HFFc6 (cell line): Measurements from ENCODE around the gene MYOM1. TPM values are rescaled to one million over a fixed set of nuclear protein-coding genes. Genes with fewer than 3 reads are reported as not detected.

Experiments
- DNase-seq: peaks from one replicate; pipeline ENCODE4 v3.0.0-alpha.2; 2018
- H3K27ac Mint-ChIP-seq: 2 replicates; pipeline ENCODE4 v1.8.0; 2020; ENCODE audit warnings: mild to moderate bottlenecking, mixed read lengths
- H3K27me3 Mint-ChIP-seq: 2 replicates; pipeline ENCODE4 v1.8.0; 2021; ENCODE audit warnings: mild to moderate bottlenecking, moderate library complexity, mixed read lengths; ENCODE audit not compliant: insufficient read depth
- H3K36me3 Mint-ChIP-seq: 2 replicates; pipeline ENCODE4 v1.8.0; 2021; ENCODE audit warnings: low read depth, mixed read lengths
- H3K4me1 Mint-ChIP-seq: 2 replicates; pipeline ENCODE4 v1.8.0; 2020; ENCODE audit warnings: low read depth, mixed read lengths
- H3K4me3 Mint-ChIP-seq: 2 replicates; pipeline ENCODE4 v1.8.0; 2020; ENCODE audit warnings: mild to moderate bottlenecking, moderate library complexity, mixed read lengths
- H3K9me3 Mint-ChIP-seq: 2 replicates; pipeline ENCODE4 v1.8.0; 2020; ENCODE audit warnings: mild to moderate bottlenecking, mixed read lengths
- total RNA-seq, 6 experiments: library from RNA; stranded (reverse); fragmentation: NEBNext Ultra II Directional; extraction: Animal tissue kit (Norgen Biotek cat#: 25700); gene quantifications; 2 replicates in 1 of 6; 3 replicates in 5 of 6; pipeline ENCODE4 v1.2.3, GENCODE V29; 2021
- TF ChIP-seq, protein P1 (sequence below): fragments of 200-600 bp; sonication (generic); IDR thresholded peaks from 2 replicates; pipeline ENCODE4 v1.5.0; 2021; ENCODE audit warnings: antibody characterized with exemption, mild to moderate bottlenecking

MYOM1 gene
- total RNA-seq, 6 experiments from 2014 or later: 0.03 to 0.14 (median 0.06) TPM; not detected in 2

DNA sequence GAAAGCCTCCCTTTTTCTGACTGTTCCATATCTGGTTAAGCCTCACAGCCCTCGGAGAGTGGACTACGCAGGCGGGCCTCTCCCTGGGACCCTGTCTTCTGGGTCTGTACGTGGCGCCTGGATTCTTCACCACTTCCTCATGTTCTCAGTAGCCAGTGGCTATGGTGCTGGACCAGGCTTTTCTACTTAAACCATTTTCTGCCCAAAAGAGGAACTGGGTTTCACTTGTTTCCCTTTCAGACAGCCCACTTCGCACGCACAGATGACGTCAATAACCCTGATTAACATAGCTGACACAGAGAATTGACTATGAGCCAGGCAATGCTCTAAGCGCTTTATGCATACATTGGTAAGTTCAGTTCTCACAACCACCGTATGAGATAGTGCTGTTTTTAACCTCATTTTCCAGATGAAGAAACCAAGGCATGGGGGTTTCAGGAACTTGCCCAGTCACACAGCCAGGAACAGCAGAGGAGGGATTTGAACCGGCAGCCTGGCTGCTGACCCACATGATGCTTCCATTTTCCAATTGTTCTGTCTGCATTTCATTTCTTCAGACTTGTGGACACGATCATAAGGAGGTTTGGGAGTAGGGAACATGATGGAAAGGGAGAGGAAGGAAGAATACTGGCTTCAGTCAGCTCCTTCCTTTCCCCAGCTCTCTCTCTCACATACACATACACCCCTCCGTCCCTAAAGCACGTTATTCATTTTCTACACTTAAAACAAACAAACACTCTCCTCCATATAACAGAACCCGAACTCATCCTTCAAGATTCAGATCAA is 41.7 kb downstream of the MYOM1 start:
- Mint-ChIP-seq H3K4me1 (peaks cover 13% of the 10 kb centered on the region), H3K27me3 (peaks cover 7% of the 10 kb centered on the region; the same call in 1 of the 2 replicates), H3K9me3 (no peaks in the 10 kb centered on the region), H3K36me3 (no peaks in the 10 kb centered on the region), H3K4me3 (no peak overlapping the region), H3K27ac (no peak overlapping the region)
- TF ChIP-seq, protein P1, sequence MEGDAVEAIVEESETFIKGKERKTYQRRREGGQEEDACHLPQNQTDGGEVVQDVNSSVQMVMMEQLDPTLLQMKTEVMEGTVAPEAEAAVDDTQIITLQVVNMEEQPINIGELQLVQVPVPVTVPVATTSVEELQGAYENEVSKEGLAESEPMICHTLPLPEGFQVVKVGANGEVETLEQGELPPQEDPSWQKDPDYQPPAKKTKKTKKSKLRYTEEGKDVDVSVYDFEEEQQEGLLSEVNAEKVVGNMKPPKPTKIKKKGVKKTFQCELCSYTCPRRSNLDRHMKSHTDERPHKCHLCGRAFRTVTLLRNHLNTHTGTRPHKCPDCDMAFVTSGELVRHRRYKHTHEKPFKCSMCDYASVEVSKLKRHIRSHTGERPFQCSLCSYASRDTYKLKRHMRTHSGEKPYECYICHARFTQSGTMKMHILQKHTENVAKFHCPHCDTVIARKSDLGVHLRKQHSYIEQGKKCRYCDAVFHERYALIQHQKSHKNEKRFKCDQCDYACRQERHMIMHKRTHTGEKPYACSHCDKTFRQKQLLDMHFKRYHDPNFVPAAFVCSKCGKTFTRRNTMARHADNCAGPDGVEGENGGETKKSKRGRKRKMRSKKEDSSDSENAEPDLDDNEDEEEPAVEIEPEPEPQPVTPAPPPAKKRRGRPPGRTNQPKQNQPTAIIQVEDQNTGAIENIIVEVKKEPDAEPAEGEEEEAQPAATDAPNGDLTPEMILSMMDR: no peak
- no peak for DNase-seq

DNA sequence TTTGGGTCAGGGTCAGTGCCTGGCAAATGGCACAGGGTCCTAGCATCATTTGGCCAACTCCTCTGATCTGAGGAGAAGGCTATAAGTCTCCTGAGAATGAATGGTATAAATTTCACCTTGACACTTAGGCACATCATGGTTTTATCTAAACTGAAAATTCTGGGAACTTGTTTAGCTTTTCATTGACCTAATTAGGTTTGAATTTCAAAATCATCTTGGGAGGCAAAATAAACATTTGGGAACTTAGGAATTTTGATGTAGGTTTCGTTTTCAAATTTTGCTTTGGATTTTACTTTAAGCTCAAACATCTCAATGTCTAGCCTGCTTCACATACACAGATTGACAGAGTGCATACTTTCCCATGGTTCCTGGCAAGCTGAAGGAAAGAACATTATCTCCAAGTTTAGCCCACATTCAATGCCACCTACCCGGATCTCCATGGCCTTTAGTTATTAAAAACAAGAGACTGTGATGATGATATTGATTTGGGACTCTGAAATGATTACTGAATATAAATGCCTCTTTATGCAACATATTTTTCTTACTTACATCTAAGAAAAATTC is 44.5 kb downstream of the MYOM1 start:
- Mint-ChIP-seq H3K27ac (no peak overlapping the region), H3K4me1 (peaks cover 9% of the 10 kb centered on the region), H3K27me3 (peaks cover 7% of the 10 kb centered on the region; the same call in 1 of the 2 replicates), H3K36me3 (no peaks in the 10 kb centered on the region), H3K9me3 (no peaks in the 10 kb centered on the region), H3K4me3 (no peak overlapping the region)
- TF ChIP-seq, protein P1: no peak
- no peak for DNase-seq

DNA sequence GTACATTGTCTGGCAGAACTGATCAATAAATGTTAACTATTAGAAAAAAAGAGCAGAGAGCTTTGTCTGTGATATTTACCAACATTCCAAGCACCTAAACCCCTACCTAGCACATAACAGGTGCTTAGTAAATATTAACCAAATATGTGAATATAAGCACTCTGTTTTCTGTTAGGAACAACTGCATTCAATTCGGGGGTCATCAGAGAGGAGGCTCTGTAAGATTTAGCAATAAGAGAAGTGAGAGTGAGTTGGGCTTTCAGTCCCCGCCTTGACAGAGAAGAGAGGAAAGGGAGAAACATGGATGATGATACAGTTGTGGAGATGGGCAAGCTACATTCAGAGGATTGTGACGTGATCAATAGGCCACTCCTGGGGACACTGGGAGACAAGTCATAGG is 47.7 kb downstream of the MYOM1 start:
- peaks cover 8% of the 10 kb centered on the region; the same call in 1 of the 2 replicates for H3K27me3 Mint-ChIP-seq
- TF ChIP-seq, protein P1: no peak
- H3K4me3 Mint-ChIP-seq: no peak overlapping the region
- DNase-seq: no peak
- no peaks in the 10 kb centered on the region for H3K9me3 Mint-ChIP-seq
- H3K4me1 Mint-ChIP-seq: no peaks in the 10 kb centered on the region
- no peaks in the 10 kb centered on the region for H3K36me3 Mint-ChIP-seq
- H3K27ac Mint-ChIP-seq: no peak overlapping the region

DNA sequence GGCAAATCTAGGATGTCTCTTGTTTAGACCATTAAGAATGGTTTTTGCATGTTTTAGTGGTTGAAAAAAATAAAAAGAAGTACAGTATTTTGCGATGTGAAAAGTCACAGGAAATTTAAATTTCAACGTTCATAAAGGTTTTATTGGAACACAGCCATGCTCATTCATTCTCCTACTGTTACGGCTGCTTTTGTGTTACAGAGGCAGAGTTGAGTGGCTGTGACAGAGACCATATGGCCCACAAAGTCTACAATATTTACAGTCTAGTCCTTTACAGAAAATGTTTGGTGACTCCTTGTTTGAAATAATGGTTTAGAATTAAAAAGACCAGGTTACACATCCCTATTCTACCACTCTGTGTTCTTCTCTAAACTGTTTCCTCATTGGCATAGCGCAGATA is 48.1 kb downstream of the MYOM1 start:
- no peaks in the 10 kb centered on the region for H3K9me3 Mint-ChIP-seq
- no peak for DNase-seq
- no peak overlapping the region for H3K27ac Mint-ChIP-seq
- H3K36me3 Mint-ChIP-seq: no peaks in the 10 kb centered on the region
- TF ChIP-seq, protein P1: no peak
- H3K4me3 Mint-ChIP-seq: no peak overlapping the region
- H3K27me3 Mint-ChIP-seq: peaks cover 8% of the 10 kb centered on the region; the same call in 1 of the 2 replicates
- no peaks in the 10 kb centered on the region for H3K4me1 Mint-ChIP-seq

DNA sequence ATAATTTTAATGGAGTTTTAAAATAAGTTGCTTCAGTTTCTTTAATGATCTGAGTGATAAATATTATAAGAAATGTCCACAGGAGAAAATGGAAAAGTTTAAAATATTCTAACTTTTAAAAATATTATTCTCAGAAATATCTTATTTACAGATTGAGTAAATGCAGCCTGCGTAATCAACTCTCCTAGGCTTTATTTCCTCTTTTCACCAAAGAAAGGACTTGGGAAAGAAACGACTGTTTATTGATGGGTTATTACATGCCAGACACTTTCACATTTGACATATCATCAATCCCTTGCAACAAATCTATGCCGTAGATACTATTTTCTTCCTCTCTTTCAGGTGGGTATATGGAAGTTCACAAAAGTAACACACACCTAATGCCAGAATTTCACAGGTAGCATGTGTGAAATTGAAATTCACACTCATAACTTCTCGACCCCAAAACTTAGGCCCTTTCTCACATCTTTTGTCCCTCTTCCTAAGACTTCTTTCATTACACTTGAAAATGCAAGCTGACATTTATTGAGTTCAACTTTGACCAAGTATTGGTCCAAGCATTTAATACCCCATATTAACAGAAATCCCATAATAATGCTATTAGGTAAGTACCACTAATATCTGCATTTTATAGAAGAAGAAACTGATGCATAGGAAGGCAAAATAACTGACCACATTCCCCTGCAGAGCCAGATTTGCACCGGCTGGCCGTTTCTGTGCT is 49.2 kb downstream of the MYOM1 start:
- TF ChIP-seq, protein P1: no peak
- H3K4me1 Mint-ChIP-seq: no peaks in the 10 kb centered on the region
- H3K27me3 Mint-ChIP-seq: peaks cover 8% of the 10 kb centered on the region
- DNase-seq: no peak
- H3K4me3 Mint-ChIP-seq: no peak overlapping the region
- no peak overlapping the region for H3K27ac Mint-ChIP-seq
- H3K36me3 Mint-ChIP-seq: no peaks in the 10 kb centered on the region
- no peaks in the 10 kb centered on the region for H3K9me3 Mint-ChIP-seq
